Activated T-helper 2 cell treated with anti-CD3 and anti-CD28 coated beads, Interferon-gamma antibody, Interleukin-2, Interleukin-4, amounts not matched to agents 10 μg/mL and 5 μg/mL and 100 μg/mL, durations not matched to agents 14 hours and 24 hours and 36 hours (primary cell): Measurements from ENCODE around the gene VARS2. TPM values are rescaled to one million over a fixed set of nuclear protein-coding genes. Genes with fewer than 3 reads are reported as not detected.

Experiments used
- DNase-seq: peaks from one replicate; pipeline ENCODE4 v3.0.0; 2021; ENCODE audit warnings: low spot score
- H3K27ac Mint-ChIP-seq: one replicate; pipeline ENCODE4 v1.8.0; 2021; ENCODE audit warnings: mixed read lengths
- H3K27me3 Mint-ChIP-seq: one replicate; pipeline ENCODE4 v1.8.0; 2021; ENCODE audit warnings: low read depth, mixed read lengths
- H3K36me3 Mint-ChIP-seq: one replicate; pipeline ENCODE4 v1.8.0; 2021; ENCODE audit warnings: low read depth, mixed read lengths
- H3K4me1 Mint-ChIP-seq: one replicate; pipeline ENCODE4 v1.8.0; 2021; ENCODE audit warnings: low read depth, mixed read lengths
- H3K4me3 Mint-ChIP-seq: one replicate; pipeline ENCODE4 v1.8.0; 2021; ENCODE audit warnings: low read depth, mild to moderate bottlenecking, moderate library complexity, mixed read lengths
- H3K9me3 Mint-ChIP-seq: one replicate; pipeline ENCODE4 v1.8.0; 2021; ENCODE audit warnings: mixed read lengths
- intact Hi-C: fragments of 100-400 bp; cut with micrococcal nuclease; formaldehyde crosslinking; loops from one replicate; pipeline ENCODE4 v1.15.1; 2023
- total RNA-seq: library from RNA; stranded (reverse); gene quantifications from 2 replicates; pipeline ENCODE4 v1.2.3, GENCODE V29; 2022

VARS2 gene
- total RNA-seq, 1 donor from 2014 or later = 67.0 TPM

DNA sequence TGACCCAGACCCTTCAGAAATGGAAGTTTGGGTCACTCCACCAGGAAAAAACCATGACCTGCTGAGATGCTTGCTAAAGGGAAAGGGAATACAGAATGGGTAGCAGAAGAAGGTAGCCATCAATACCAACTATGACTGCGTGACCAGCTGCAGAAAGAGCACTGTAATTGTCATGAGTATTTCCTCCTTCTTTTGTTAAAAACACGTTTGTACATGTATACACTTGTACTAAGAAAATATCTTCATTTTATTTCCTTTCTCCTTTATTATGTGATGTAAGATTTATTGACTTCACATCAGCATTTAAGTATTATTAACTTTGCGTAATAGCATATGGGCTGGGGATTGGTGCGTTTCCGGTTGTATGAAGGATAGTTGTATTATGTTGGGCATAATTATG lies 56.9 kb downstream of the VARS2 start:
- H3K9me3 Mint-ChIP-seq = no peaks in the 10 kb centered on the region
- intact Hi-C loops = no loop called here
- no peak overlapping the region for H3K27ac Mint-ChIP-seq
- no peaks in the 10 kb centered on the region for H3K36me3 Mint-ChIP-seq
- H3K4me1 Mint-ChIP-seq = no peaks in the 10 kb centered on the region
- H3K27me3 Mint-ChIP-seq = peaks cover 21% of the 10 kb centered on the region
- DNase-seq = no peak
- H3K4me3 Mint-ChIP-seq = no peak overlapping the region

DNA sequence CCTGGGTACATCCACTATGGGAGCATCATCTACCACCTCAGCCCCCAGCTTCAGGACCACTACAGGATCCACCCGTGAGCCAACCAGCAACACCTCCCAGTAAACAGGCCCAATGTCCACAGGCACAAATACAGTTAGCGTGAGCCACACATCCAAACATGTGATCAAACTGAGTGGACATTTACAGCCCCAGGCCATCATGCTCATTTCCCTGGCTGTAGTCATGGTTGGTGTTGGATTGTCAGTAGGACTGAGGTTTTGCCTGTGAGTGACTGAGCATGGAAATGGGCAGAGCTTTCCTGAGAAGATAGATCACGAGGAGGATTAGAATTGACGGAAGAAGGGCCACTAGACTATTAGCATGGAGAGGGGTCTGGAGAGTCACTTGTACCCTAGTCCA lies 58.8 kb downstream of the VARS2 start:
- intact Hi-C loops = no loop called here
- Mint-ChIP-seq H3K4me1 (no peaks in the 10 kb centered on the region), H3K4me3 (no peak overlapping the region), H3K27ac (no peak overlapping the region), H3K27me3 (peaks cover 18% of the 10 kb centered on the region), H3K36me3 (no peaks in the 10 kb centered on the region), H3K9me3 (no peaks in the 10 kb centered on the region)
- no peak for DNase-seq

DNA sequence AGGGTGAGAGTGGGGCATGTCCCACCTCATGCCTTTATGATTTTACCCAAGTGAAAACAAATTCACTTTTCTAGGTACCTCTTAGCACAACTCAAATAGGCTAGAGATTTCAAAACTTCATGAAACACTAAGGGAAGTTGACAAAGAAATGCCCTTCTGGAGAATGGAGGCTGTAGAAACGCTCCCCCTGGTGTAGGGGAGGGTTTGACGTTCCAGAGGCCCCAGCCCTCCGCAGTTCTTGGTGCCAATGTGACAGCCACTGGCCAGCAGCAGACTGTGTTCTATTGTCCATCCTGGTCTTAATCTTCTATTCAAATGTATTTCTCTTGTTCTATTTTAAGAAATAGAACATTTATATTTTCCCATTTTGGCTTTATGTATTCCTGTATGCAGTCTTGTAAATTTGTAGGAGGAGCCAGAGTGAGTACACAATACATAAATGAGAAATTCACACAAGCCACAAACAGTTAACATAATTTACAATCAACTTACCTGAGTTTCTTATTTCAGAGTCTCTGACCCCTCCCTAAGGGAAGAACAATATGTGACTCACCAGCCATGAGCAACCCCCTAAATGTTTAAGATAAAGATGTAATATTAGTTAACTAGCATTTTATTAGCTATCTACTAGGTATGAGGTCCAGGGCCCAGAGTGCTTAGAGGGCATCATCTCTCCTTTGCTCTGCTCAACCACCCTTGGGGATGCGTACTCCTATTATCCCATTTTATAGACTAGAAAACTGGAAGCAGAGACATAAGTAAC lies 60.6 kb downstream of the VARS2 start:
- no peaks in the 10 kb centered on the region for H3K36me3 Mint-ChIP-seq
- peaks cover 28% of the 10 kb centered on the region for H3K27me3 Mint-ChIP-seq
- no peak overlapping the region for H3K27ac Mint-ChIP-seq
- intact Hi-C loops = no loop called here
- H3K4me3 Mint-ChIP-seq = no peak overlapping the region
- H3K4me1 Mint-ChIP-seq = no peaks in the 10 kb centered on the region
- DNase-seq = no peak
- no peaks in the 10 kb centered on the region for H3K9me3 Mint-ChIP-seq

Other genes with a start within 250 kb of the VARS2 start
- 48.4 and 48.5 TPM in 2 replicates for gene DHX16, start 241.2 kb upstream of the VARS2 start, total RNA-seq
- gene PPP1R18, start 227.6 kb upstream of the VARS2 start, total RNA-seq = 137 and 144 TPM in 2 replicates
- 23.1 and 24.2 TPM in 2 replicates for gene NRM, start 223.3 kb upstream of the VARS2 start, total RNA-seq
- gene MDC1, start 197.0 kb upstream of the VARS2 start, total RNA-seq = 88.3 and 96.6 TPM in 2 replicates
- 1,115 and 1,128 TPM in 2 replicates for gene TUBB, start 193.9 kb upstream of the VARS2 start, total RNA-seq
- 201 and 214 TPM in 2 replicates for gene FLOT1, start 171.6 kb upstream of the VARS2 start, total RNA-seq
- 185 and 190 TPM in 2 replicates for gene IER3, start 169.7 kb upstream of the VARS2 start, total RNA-seq
- 11.3 and 13.7 TPM in 2 replicates for gene DDR1, start 29.7 kb upstream of the VARS2 start, total RNA-seq
- gene GTF2H4, start 6.0 kb upstream of the VARS2 start, total RNA-seq = 56.8 and 58.3 TPM in 2 replicates
- not detected in 2 replicates for gene SFTA2, start 17.9 kb downstream of the VARS2 start, total RNA-seq
- not detected in 2 replicates for gene MUCL3, start 26.7 kb downstream of the VARS2 start, total RNA-seq
- gene MUC21, start 69.5 kb downstream of the VARS2 start, total RNA-seq = not detected in 2 replicates
- not detected in 2 replicates for gene MUC22, start 96.2 kb downstream of the VARS2 start, total RNA-seq
- not detected in 2 replicates for gene C6orf15, start 198.3 kb downstream of the VARS2 start, total RNA-seq
- not detected in 2 replicates for gene PSORS1C1, start 200.6 kb downstream of the VARS2 start, total RNA-seq
- gene CDSN, start 206.2 kb downstream of the VARS2 start, total RNA-seq = not detected in 2 replicates
- gene PSORS1C2, start 224.8 kb downstream of the VARS2 start, total RNA-seq = not detected in 2 replicates
- 50.5 and 53.1 TPM in 2 replicates for gene CCHCR1, start 243.6 kb downstream of the VARS2 start, total RNA-seq
- gene TCF19, start 244.4 kb downstream of the VARS2 start, total RNA-seq = 81.5 and 82.0 TPM in 2 replicates